Stimulated activated CD8-positive, alpha-beta memory T cell treated with anti-CD3 and anti-CD28 coated beads, Interleukin-4, amount 100 ng/mL, for 24 hours (primary cell): ENCODE data around the gene MAP9.
"Not testable (repeated sequence)": the region's sequence is repeated elsewhere in the genome, so short reads cannot be mapped to it uniquely, and the experiment has no call there.

Experiments used
- DNase-seq: peaks from one replicate; pipeline ENCODE4 v3.0.0-alpha.2; 2020; ENCODE audit warnings: low read depth

Gene MAP9

GRCh38 chr4:155376387-155377268 is at the start of gene MAP9:
Gene MAP9 (minus strand): TSS chr4:155376965. CDS start chr4:155375850, 1,115 bp downstream.
- DNase-seq: peak; percentile 83

GRCh38 chr4:155424778-155425177 is 48.0 kb upstream of the MAP9 start:
- DNase-seq: not testable (repeated sequence)

- DNase-seq: no peak
Measured at GRCh38 chr4:155423671-155424070, 46.9 kb upstream of the MAP9 start.

GRCh38 chr4:155419266-155419665 is 42.5 kb upstream of the MAP9 start:
- DNase-seq: no peak

- DNase-seq: no peak
Measured at GRCh38 chr4:155415662-155416061, 38.9 kb upstream of the MAP9 start.

DNA sequence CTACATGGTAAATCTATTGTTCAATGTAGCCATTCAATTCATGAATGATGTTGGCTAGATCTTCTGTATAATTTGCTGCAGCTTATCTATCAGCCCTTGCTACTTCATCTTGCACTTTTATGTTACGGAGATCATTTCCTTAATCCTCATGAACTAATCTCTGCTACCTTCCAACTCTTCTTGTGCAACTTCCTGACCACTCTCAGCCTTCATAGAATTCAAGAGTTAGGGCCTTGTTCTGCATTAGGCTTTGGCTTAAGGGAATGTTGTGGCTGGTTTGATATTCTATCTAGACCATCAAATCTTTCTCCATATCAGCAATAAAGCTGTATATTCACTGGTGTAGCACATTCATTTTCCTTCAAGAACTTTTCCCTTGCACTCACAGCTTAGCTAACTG is 36.7 kb upstream of the MAP9 start:
- DNase-seq: no peak

DNA sequence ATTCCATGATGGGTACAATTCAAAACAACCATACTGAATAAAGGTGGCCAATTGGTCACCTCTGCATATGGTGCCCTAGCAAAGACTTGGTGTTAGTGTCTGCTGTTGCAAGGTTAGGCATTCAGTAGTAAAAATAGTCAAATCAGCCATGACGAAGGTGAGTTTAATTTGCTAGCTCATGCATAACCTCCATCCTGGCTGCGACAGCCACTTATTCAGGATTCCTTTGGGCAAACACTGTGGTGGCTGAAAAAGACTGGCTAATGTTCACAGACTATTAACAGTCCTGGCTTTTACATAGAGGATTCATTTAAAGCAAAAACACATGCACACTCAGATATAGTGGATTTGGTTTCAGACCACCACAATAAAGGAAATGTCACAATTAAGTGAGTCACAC is 34.8 kb upstream of the MAP9 start:
- no peak for DNase-seq

DNA sequence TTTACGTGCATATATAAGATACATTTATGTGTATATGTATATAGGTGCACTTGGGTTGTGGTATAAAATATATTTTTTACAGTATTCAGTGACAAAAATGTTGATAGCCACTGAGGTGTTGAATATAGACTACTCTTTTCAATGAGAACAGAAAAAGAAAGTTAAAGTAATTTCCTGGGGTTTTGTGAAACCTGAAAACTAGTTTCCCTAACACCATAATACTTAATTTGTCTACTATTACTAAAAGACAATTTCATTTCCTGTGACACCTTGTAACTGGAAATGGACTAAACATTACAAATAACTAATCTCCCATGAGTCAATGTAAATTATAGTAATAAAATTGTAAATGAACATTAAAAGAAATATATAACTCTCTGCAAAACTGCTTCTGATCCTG is 32.0 kb upstream of the MAP9 start:
- no peak for DNase-seq

DNA sequence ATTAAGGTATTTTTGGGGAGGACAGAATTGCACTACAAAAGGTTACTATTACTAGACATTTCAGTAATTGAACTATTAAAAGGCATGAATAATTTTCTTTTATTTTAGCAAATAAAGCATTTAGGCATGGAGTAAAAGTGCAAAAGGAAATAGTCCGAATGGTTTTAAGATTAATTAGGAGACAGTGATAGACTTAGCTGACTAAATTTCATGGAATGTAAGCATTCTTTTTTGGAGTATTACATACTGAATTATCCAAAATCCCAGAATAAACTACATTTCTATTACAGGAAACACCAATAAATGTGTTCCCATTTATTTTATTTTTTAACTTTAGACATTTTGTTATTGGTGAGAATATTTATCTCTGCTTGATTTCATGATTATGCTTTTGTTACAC is 30.7 kb upstream of the MAP9 start:
- no peak for DNase-seq

GRCh38 chr4:155405059-155405458 is 28.3 kb upstream of the MAP9 start:
- no peak for DNase-seq

GRCh38 chr4:155403886-155404285 is 27.1 kb upstream of the MAP9 start:
- no peak for DNase-seq

GRCh38 chr4:155402941-155403340 is 26.2 kb upstream of the MAP9 start:
- no peak for DNase-seq

GRCh38 chr4:155400893-155401292 is 24.1 kb upstream of the MAP9 start:
- DNase-seq: no peak

DNA sequence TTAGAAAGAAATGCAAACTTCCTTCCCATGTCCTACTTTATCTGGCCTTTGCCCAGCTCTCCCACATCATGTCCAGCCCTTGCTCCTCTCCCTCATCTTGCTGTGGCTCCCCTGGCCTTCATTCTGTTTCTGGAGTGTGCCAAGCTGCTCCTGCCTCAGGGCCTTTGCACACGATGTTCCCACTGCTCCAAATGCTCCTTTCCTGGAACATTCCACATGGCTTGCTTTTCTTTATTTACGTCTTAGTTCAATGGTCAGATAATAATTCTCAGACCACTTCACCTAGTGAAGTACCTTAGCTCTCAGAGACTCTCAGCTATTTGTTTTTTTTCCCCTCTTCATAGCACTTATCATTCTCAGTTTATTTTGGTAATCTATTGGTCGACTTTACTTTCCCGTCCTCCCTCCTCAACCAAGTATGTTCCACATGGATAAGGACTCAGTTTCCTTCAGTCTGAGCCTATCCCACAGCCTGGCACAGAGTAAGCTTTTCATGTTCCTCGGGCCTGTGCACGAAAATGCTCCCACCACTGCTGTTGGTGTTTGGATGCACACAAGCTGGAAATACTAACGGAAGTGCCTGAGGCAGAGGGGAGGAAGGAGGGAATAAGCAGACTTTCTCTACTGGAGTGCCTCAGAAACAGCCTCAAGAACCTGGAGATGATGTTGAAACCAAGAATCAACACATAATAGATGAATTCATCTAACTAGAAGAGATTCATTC is 23.4 kb upstream of the MAP9 start:
- no peak for DNase-seq

- DNase-seq: no peak
Measured at GRCh38 chr4:155392481-155393184, 15.9 kb upstream of the MAP9 start.

GRCh38 chr4:155391932-155392331 is 15.2 kb upstream of the MAP9 start:
- DNase-seq: no peak

GRCh38 chr4:155388162-155388561 is 11.4 kb upstream of the MAP9 start:
- DNase-seq: no peak

GRCh38 chr4:155383541-155383940 is 6.8 kb upstream of the MAP9 start:
- DNase-seq: no peak

- no peak for DNase-seq
Measured at GRCh38 chr4:155377276-155377675, 511 bp upstream of the MAP9 start.

DNA sequence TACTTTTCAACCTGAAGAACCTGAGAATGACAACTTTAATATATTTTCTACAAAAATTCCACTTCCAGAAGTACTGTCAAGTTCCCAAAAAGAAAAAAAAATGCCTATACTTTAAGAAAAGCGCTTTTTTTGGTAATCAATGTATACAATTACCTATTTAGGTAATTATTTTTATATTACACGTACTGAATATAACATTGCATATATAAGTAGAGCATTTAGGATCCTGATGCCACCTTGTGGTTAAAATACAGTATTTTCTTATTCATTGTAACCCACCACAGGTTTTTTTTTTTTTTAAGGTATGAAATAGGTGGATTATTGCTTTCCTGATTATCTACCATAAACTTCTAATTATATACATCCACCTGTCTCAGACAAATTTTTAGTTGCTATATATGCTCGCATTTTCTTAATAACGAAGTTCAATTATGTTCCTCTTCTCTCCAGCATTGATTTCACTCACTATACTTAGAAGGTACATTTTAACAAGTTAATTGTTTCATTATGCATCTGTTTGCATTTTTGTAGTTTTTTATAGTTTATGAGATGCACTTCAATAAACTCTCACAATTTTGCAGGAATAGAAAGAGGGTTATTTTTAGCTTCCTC is 5.2 kb downstream of the MAP9 start:
- no peak for DNase-seq

- no peak for DNase-seq
Measured at GRCh38 chr4:155367608-155368007, 9.2 kb downstream of the MAP9 start.

GRCh38 chr4:155353923-155354540 is 22.7 kb downstream of the MAP9 start:
- peak; percentile 4 for DNase-seq
